GM19043 (cell line): Measurements from ENCODE around the gene OR4D11.
"Not testable (repeated sequence)": the region's sequence is repeated elsewhere in the genome, so short reads cannot be mapped to it uniquely, and the experiment has no call there.

ENCODE experiments used
- ATAC-seq: cut with Tn5 transposase; IDR thresholded peaks from one replicate; pipeline ENCODE4 v1.9.1; 2021; ENCODE audit warnings: low read depth; ENCODE audit not compliant: unreplicated experiment

OR4D11 gene

DNA sequence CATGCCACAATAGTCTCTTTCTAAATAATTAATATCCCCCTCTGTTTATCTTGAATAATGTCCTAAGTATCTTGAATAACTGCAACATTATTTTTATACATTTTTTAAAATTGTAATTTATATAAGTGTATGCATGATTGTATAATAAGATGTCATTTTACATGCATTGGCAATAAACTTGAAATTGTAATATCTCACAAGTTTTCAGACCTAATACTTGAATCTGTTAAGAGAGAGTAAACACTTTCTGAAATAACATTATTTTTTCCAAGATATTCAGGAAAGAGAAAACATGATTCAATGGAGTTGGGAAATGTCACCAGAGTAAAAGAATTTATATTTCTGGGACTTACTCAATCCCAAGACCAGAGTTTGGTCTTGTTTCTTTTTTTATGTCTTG, at the start of gene OR4D11:
OR4D11 (plus strand) TSS at position 301 of the 400 bp plus-strand sequence; CDS start at position 301, 0 bp downstream.
- ATAC-seq, result no peak

DNA sequence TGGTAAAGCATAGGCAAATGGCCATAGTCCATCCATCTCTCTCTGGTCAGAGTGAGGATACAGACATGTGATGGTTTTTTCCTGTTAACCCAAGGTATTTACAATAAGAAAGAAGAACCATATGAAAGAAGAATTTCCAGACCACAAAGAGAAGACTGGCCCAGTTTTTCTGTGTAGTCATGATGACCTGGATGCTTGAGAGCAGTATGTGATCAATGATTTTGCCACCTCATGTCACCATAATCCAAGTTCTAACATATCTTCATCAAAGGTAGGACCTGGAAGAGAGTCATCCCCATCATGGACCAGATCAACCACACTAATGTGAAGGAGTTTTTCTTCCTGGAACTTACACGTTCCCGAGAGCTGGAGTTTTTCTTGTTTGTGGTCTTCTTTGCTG, 46.7 kb upstream of the OR4D11 start, which contains the start of gene OR4D6:
OR4D6 (plus strand) TSS at position 301 of the 400 bp plus-strand sequence; CDS start at position 301, 0 bp downstream.
- ATAC-seq, result no peak

DNA sequence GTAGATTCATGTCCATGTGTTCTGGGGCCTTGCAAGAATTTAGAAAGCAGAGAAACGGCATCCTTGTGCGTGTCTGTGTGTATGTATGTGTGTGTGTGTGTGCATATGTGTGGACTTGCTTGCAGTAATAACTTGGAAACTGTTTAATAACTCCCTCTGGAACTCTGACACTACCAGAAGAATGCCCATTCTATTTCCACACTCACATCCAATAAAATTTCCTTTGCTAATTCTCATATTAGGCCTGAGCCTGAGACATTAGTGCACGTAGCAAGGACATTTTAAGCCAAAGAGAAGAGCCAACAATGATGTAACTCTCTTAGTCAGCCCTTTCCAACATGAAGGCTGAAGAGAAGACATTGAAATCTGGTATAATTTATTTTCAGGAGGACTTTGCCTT, 43.5 kb upstream of the OR4D11 start:
- no peak for ATAC-seq

DNA sequence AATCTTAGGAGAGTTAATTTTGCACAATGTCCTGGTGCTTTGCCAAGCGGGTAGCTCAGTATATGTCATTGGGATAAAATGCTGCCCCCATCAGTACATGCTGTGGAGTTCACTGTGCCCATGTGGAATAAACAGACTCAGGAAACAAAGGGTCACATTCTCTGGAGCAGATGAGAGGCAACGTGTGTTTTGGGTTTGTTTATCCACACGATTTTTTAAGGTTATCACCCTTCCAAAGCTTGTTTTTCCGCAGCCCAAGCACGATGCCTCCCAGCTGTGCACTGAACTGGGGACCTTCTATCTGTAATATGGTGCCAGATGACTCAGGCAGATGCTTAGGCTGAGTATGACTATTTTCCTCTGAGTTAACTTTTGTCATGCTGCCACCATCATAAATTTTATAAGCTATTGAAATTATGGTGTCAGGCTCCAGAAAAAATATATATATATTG, 40.2 kb upstream of the OR4D11 start:
- no peak for ATAC-seq

DNA sequence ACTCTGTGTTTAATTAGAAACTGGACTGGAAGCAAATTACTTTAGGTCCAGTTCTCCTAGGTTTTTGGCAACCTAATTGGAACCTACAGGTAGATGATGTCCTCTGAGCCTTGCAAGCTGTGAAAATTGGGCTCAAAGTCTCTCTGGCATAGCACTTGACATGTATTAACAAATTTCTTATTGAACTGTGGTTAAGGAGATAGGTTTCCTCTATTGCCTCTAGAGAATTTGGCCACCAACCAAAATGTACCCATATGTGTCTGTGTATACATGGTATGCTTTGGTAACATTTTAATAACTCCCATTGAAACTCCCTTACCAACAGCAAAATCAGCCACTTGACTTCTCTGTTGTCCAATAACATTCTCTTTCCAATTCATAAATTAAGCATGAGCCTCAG, 30.4 kb upstream of the OR4D11 start, which contains the start of gene OR4D10:
OR4D10 (plus strand) TSS at position 301 of the 400 bp plus-strand sequence. CDS start 4,115 bp downstream, outside the sequence.
- ATAC-seq, result no peak

DNA sequence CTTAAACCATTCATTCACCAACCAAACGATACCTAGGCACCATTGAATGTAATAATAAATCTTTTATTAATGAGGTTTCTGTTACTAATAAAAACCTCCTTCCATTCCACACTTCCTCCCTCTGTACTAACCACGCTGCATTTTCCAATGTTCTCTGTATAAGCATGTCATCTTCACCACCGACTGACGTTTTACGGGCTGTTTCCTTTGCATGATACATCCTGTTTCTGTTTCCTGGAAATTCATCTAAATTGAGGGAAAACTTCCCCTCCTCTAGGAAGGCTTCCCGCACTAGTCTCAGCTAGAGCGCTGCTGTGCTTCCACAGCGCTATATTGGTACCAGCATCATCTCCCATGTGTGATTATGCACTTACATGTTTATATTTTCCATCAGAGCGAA, 28.2 kb upstream of the OR4D11 start:
- no peak for ATAC-seq

DNA sequence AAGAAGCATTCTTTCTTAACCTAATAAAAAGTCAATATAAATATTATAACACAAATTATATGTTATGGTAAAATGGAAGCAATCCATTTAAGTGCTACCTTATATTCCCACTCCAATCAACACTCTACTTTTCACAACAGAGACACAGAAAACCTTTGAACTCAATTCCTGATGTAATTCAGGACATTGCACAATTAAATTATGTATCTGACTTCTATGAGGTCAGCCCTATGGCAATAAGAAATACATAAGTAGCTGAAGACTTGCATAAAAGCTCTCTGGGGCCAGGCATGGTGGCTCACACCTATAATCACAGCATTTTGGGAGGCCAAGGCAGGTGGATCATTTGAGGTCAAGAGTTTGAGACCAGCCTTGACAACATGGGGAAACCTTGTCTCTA, 23.5 kb upstream of the OR4D11 start:
- no peak for ATAC-seq

DNA sequence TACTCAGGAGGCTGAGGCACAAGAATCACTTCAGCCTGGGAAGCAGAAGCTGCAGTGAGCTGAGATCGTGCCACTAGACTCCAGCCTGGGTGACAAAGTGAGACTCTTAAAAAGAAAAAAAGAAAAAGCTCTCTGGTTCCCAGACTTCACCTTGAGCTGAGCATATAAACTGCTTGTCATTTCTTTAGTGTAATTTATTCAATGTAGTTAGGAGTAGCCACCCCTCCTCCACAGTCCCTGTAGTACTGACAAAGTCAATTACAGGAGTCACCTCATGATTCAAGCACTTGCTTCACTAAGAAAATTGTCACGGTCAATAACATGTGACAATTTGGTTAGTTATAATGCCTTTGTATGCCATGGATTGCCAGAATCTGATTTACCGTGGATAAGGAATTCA, 23.0 kb upstream of the OR4D11 start:
- ATAC-seq, result no peak

DNA sequence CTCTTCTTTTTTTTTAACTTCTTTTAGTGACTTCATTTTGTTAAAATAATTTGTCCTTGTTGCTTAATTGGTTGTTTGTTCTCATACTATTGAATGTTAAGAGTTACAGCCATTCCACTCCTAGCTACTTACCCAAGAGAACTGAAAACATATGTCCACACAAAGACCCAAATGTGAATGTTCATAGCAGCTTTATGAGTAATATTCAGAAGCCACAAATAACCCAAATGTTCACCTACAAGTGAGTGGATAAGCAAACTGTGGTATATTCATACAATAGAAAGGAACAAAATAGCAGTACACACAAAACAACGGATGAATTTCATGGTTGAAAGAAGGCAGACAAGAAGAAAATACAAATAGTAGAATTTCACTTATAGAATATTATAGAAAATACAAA, 1.4 kb upstream of the OR4D11 start:
- ATAC-seq, result no peak

DNA sequence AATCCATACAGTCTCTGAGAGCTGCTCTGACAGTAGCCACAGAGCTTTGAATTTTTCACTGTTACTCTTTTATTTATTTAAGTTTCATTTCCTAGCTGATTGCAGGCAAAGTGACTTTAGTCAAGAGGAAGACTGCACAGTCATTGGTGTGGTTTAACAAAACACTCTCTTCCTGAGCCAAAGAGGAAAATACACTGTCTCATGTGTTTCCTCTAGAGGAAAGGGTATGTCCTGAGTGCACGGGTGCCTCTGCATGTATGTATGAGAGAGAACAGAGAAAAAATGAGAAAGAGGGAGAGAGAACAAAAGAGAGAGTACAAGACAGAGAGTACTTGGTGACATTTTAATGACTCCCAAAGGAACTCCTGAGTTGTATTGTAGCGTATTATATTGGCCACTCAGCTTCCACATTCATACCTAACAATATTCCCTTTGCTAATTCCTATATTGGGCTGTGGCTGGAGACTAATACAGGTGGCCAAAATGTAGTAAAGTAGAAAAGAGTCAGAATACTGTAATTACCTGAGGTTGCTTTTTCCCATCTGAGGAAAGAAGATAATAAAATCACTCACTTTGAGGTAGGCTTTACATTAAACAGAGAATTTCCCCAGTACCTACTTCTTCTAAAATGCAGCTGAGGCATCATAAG, 7.7 kb downstream of the OR4D11 start, which contains the start of gene OR4D9:
OR4D9 (plus strand) TSS at position 599 of the 649 bp plus-strand sequence. CDS start 3,374 bp downstream, outside the sequence.
- ATAC-seq, result no peak

DNA sequence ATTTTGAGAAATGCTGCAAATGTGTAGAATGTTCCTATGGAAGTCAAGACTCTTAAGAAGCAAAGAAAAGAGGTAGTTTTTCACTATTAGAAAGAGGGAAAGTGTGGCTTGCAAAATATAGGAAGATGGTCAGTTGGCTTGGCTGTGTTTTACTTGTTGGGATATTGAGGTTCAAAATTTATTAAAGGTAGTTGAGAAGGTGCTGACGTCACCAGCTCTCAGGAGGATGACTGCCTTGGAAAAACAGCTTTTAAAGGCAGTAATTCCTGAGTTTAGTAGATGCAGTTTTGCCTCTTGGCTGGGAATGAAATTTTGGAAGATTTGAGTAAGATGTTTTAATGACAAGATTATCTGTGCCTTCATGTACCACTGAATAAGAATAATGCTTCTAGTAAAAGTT, 8.3 kb downstream of the OR4D11 start:
- ATAC-seq, result no peak

DNA sequence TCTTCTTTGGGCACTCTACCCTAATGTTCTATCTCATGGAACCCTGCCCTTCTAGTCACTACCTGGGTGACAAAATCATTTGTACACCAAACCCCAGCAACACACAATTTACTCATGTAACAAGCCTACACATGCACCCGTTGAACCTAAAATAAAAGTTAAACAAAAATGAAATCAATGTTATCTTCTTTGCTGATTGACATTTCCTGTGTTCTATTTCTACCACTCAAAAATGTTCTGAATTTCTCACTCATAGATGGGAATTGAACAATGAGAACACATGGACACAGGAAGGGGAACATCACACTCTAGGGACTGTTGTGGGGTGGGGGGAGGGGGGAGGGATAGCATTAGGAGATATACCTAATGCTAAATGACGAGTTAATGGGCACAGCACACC, 16.8 kb downstream of the OR4D11 start:
- ATAC-seq, result not testable (repeated sequence)

DNA sequence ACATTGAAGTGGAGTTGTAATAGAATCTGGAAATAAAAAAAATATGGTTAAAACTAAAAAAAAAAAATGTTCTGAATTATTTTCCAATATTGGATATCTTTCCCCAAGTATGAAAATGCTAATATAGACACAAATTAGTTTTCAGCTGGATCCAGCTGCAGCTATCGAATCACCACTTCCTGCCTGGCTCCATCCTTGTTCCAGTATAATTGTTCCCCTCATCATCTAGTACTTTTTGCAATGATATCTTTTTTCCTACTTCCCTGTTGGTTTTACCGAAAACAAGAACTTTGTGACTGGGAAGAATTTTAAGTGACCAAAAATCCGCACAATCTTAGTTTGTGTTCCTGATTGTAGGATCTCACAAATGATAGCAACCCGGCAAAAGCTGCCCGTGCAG, 17.4 kb downstream of the OR4D11 start:
- ATAC-seq, result no peak

DNA sequence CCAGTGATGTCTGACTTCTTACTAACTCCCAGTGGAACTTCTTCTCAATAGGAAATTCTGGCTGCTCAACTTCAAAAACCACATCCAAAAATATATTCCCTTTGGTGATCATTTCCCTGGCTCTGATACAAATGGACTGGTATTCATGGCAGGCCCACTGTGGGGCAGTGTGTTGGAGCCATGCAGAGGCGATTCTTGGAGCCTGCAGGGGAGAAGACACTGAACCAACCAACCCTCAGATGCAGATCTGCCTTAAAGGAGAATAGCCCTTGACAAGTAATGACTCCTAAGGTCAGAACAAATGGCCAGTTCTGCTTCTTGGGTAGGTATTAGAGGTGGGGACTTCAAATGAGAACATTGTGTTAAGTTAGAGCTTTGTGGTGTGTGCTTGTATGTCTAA, 20.2 kb downstream of the OR4D11 start:
- ATAC-seq, result no peak

DNA sequence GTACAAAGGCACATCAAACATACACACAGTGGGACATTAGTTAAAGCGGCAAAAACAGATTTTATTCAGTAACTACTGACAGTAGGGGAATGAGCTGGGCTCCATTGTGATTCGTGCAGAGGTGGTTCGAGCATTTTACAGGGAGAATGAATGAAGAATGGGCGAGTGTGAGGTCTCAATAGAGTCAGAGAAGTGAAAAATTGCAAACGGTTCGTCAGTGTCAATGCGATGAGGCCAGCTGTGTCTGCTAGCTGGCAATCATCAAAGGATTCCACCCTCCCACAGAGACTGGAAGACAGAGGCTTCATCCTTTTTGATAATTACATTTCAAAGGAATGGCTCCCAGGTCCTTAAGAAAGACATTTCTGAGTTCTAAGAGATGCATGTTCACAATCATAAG, 25.3 kb downstream of the OR4D11 start:
- ATAC-seq, result no peak

DNA sequence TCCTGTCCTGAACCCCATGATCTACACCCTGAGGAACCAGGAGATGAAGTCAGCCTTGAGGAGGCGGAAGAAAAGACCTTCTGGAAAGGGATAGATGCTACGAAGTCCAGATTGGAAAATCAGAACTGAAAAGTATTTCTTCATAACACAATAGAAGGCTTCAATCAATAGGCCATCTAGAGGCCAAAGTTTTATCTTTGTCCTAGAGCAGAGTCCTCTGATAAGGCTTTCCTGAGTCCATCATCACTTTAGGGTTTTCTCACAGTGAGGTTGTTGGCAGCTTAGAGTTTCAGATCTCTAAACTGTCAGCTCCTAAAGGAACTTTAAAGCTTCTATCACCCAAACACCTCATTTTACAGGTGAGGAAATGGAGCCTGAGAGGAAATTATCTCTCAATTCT, 29.2 kb downstream of the OR4D11 start:
- ATAC-seq, result no peak

DNA sequence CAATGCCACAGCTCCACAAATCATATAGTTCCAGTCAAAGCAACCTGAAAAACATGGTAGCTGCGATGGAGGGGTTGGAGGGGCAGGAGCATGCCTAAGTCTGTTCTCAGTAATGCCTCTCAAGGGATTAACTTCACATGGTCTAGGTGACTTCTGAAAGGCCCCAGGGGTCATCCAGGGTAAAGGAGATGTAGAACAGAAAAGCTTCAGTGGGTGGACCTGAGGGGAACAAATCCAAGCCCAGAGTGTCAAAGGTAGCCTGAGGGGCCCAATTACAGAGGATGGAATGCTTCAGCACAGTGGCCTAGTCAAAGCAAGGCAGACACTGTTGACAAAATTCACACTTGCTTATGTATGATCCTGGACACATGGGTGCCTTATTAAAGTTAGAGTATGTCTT, 31.3 kb downstream of the OR4D11 start:
- no peak for ATAC-seq

DNA sequence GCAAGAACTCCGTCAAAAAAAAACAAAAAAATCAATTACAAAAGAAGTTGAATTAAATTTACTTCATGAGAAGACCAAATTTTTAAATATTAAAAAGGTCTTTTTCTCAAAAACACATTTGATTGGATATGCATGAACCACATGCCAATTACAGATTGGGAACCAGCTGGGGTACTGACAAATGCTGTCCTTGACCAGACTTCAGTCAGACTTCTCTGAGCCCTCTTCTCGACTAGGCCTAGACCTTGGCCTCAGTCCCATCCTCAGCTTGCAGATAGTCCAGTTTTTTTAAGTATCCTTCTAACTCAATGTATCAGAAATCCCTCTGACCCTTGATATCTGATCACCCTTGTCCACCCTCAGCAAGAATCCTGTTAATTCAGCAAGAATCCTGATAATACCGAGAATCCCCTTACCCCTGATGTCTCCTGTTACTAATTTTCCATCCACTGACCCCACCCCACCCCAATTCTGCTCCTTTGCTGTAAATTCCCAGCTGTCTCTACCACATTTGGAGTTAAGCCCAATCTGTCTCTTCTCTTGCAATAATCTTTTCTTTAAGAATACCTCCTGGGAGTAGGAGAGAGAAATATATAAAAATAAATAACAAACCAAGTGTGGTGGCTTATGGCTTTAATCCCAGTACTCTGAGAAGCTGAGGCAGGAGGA, 38.9 kb downstream of the OR4D11 start:
- no peak for ATAC-seq

DNA sequence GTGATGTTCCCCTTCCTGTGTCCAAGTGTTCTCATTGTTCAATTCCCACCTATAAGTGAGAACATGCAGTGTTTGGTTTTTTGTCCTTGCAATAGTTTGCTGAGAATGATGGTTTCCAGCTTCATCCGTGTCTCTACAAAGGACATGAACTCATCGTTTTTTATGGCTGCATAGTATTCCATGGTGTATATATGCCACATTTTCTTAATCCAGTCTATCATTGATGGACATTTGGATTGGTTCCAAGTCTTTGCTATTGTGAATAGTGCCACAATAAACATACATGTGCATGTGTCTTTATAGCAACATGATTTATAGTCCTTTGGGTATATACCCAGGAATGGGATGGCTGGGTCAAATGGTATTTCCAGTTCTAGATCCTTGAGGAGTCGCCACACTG, 40.3 kb downstream of the OR4D11 start:
- not testable (repeated sequence) for ATAC-seq

DNA sequence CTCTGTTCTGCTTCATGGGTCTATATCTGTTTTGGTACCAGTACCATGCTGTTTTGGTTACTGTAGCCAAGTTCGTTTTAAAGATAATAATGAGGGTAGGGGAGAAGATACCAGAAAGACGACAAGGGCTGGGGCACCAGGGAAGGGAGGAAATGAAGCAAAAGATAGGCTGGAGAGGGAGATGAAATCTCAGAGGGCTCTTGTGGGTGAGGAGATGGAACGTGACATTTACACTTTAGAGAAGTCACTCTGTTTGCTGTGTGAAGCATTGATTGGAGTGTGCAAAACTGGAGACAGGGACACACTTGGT, 41.4 kb downstream of the OR4D11 start:
- ATAC-seq, result no peak

DNA sequence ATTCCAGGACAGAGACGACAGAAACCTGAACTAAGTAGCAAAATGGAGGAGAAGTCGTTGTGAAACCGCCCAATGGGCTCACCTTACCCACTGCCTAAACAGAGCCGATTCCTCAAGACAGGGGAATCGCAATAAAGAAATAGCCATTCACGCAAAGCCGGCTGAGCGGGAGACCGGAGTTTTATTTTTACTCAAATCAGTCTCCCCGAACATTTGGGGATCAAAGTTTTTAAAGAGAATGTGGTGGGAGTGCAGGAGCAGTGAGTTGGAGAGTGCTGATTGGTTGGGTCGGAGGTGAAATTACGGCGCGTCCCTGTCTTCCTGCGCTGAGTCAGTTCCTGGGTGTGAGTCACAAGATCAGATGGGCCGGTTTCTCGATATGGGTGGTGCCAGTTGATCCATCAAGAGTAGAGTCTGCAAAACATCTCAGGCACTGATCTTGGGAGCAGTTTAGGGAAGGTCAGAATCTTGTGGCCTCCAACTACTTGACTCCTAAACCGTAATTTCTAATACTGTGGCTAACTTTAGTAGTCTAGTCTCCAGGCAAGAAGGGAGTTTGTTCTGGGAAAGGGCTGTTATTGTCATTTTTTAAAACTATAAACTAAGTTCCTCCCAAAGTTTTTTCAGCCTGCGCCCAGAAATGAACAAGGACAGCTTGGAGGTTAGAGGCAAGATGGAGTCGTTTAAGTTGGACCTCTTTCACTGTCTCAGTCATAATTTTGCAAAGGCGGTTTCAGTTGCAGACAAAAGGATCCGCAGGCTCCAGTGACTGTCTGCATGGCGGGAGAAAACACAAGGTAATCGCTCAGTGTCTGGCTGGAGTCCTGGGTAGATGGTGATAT, 42.0 kb downstream of the OR4D11 start:
- ATAC-seq, result no peak
